HepG2 (cell line): ENCODE measurements around the gene COX4I2. TPM values are rescaled to one million over a fixed set of nuclear protein-coding genes. Genes with fewer than 3 reads are reported as not detected.
A peak's percentile ranks its signal among the peaks of the same experiment; 100 is the strongest.

Experiments used
- AGO2 ChIP-seq: fragments of 200-400 bp; formaldehyde crosslinking; optimal IDR thresholded peaks from 2 replicates; pipeline ENCODE3; 2017; ENCODE audit warnings: mild to moderate bottlenecking, low read depth, low read length, moderate library complexity
- FOXJ3 ChIP-seq: sonication (generic); formaldehyde crosslinking; IDR thresholded peaks from 2 replicates; pipeline ENCODE4 v1.4.0; 2020; ENCODE audit warnings: missing genetic modification reagents, mild to moderate bottlenecking, borderline replicate concordance
- KAT8 ChIP-seq: IDR thresholded peaks from 2 replicates; pipeline ENCODE4 v1.6.1; 2016; ENCODE audit warnings: missing genetic modification reagents, missing compliant biosample characterization
- MLLT10 ChIP-seq: sonication (generic); formaldehyde crosslinking; IDR thresholded peaks from 2 replicates; pipeline ENCODE4 v1.4.0; 2020; ENCODE audit warnings: missing genetic modification reagents
- MXI1 ChIP-seq: IDR thresholded peaks from 3 replicates; pipeline ENCODE4 v1.6.1; 2012; ENCODE audit warnings: low read depth, low read length, inconsistent platforms, borderline replicate concordance
- NCOA1 ChIP-seq: sonication (generic); formaldehyde crosslinking; IDR thresholded peaks from 2 replicates; pipeline ENCODE4 v1.9.0; 2021; ENCODE audit warnings: missing genetic modification reagents
- NCOA5 ChIP-seq: sonication (generic); formaldehyde crosslinking; IDR thresholded peaks from 2 replicates; pipeline ENCODE4 v1.4.0; 2020; ENCODE audit warnings: missing genetic modification reagents
- SOX5 ChIP-seq: IDR thresholded peaks from 2 replicates; pipeline ENCODE4 v1.6.1; 2016; ENCODE audit warnings: borderline replicate concordance
- ZFP36 ChIP-seq: fragments of 150-350 bp; IDR thresholded peaks from 2 replicates; pipeline ENCODE4 v1.6.1; 2018; ENCODE audit warnings: borderline replicate concordance, low read length, low read depth; ENCODE audit not compliant: partially characterized antibody
- ZNF263 ChIP-seq: sonication (generic); formaldehyde crosslinking; IDR thresholded peaks from 2 replicates; pipeline ENCODE4 v1.4.0; 2020; ENCODE audit warnings: missing genetic modification reagents
- ZNF383 ChIP-seq: sonication (generic); formaldehyde crosslinking; IDR thresholded peaks from 2 replicates; pipeline ENCODE4 v1.4.0; 2020; ENCODE audit warnings: missing genetic modification reagents, mild to moderate bottlenecking, borderline replicate concordance
- ZNF556 ChIP-seq: sonication (generic); formaldehyde crosslinking; IDR thresholded peaks from 2 replicates; pipeline ENCODE4 v1.4.0; 2020; ENCODE audit warnings: mild to moderate bottlenecking, missing genetic modification reagents, borderline replicate concordance
- polyA plus RNA-seq, 8 experiments: library from polyadenylated mRNA; depleted of rRNA in 3 of 8; stranded (reverse) in 7 of 8; unstranded in 1 of 8; fragments of >200 nt; fragmentation: Illumina TruSeq in 4 of 8; extraction: Trizol in 4 of 8; gene quantifications; 2 replicates each; pipeline versions ENCODE4 v1.2.1 to v1.2.3, GENCODE V29; 2011 to 2016; ENCODE audit warnings: low read depth in 4 of 8, missing spikeins in 1 of 8, mixed read lengths in 1 of 8; ENCODE audit not compliant: insufficient read depth in 1 of 8
- total RNA-seq, 5 experiments: library from RNA; depleted of rRNA; stranded (reverse); fragments of >200 nt; fragmentation: Illumina TruSeq; extraction: Trizol; gene quantifications; 2 replicates each; pipeline ENCODE4 v1.2.3, GENCODE V29; 2016; ENCODE audit warnings: low read depth in 1 of 5
- TF ChIP-seq, protein P1 (sequence below): sonication (generic); formaldehyde crosslinking; IDR thresholded peaks from 2 replicates; pipeline ENCODE4 v1.5.0; 2020; ENCODE audit warnings: mild to moderate bottlenecking, missing genetic modification reagents, moderate library complexity
- TF ChIP-seq, protein P2 (sequence below): sonication (generic); formaldehyde crosslinking; conservative IDR thresholded peaks from 2 replicates; pipeline ENCODE4 v1.5.0; 2020; ENCODE audit warnings: missing genetic modification reagents
- TF ChIP-seq, protein P3 (sequence below): sonication (generic); formaldehyde crosslinking; IDR thresholded peaks from 2 replicates; pipeline ENCODE4 v1.9.0; 2022; ENCODE audit warnings: low read depth, missing genetic modification reagents
- TF ChIP-seq, protein P4 (sequence below): sonication (generic); formaldehyde crosslinking; IDR thresholded peaks from 2 replicates; pipeline ENCODE4 v1.4.0; 2020; ENCODE audit warnings: mild to moderate bottlenecking, missing genetic modification reagents

COX4I2 gene
- total and polyA plus RNA-seq, 2 of the 13 experiments (the other 11 are each of a cell fraction or from before 2014, with no cell fraction given), result 1.1 TPM; not detected in 1

DNA sequence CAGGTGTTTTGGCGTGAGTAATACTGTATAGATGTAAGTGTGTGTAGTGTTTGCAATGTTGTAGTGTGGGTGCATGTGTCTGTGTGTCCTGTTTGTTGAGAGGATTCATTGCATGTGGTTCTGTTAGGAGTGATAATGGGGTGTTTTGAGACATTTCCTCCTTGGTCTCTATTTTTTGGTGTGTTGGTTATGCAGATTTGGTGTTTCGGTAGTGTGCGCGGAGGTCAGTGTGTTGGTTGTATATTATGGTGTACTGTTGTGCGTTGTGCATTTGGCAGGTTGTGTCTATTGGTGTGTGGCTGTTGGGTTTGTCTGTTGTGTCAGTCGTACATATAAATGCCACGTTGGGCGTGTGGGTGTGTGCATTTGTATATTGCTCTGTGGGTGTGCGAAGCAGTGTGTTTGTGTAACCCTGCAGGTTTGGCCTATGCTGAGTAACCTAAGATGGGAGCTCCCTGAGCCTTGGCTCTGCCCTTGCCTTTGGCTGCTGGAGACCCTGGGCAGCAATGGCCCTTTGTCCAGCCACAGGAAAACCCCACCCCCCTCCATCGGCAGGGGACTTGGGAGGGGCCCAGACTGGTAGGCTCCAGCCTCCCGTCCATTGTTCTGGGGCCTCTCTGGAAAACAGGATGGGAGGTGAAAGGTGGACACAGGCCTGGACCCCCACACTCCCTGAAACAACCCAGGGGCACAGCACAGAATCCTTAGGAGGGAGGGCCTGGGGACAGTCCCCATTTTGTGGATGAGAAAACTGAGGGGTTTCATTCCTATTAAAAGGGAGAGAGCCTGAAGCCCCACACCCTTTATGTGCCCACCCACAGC is 42.9 kb upstream of the COX4I2 start (continued):
- TF ChIP-seq NCOA1 (CRISPR knock-in tag) (no peak), ZNF263 (CRISPR knock-in tag) (no peak), ZNF383 (CRISPR knock-in tag) (0 out of 2 replicates have a peak, but pooled peaks have one; percentile 23), MLLT10 (CRISPR knock-in tag) (no peak), FOXJ3 (CRISPR knock-in tag) (no peak), ZNF556 (CRISPR knock-in tag) (no peak; the same call in none of the 2 replicates), ZFP36 (no peak), KAT8 (peak; percentile 28; the same call in 1 of the 2 replicates), MXI1 (no peak), AGO2 (no peak), SOX5 (peak; percentile 96), NCOA5 (CRISPR knock-in tag) (no peak)
- TF ChIP-seq, protein P1, sequence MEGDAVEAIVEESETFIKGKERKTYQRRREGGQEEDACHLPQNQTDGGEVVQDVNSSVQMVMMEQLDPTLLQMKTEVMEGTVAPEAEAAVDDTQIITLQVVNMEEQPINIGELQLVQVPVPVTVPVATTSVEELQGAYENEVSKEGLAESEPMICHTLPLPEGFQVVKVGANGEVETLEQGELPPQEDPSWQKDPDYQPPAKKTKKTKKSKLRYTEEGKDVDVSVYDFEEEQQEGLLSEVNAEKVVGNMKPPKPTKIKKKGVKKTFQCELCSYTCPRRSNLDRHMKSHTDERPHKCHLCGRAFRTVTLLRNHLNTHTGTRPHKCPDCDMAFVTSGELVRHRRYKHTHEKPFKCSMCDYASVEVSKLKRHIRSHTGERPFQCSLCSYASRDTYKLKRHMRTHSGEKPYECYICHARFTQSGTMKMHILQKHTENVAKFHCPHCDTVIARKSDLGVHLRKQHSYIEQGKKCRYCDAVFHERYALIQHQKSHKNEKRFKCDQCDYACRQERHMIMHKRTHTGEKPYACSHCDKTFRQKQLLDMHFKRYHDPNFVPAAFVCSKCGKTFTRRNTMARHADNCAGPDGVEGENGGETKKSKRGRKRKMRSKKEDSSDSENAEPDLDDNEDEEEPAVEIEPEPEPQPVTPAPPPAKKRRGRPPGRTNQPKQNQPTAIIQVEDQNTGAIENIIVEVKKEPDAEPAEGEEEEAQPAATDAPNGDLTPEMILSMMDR (CRISPR knock-in tag), result no peak
- TF ChIP-seq, protein P2, sequence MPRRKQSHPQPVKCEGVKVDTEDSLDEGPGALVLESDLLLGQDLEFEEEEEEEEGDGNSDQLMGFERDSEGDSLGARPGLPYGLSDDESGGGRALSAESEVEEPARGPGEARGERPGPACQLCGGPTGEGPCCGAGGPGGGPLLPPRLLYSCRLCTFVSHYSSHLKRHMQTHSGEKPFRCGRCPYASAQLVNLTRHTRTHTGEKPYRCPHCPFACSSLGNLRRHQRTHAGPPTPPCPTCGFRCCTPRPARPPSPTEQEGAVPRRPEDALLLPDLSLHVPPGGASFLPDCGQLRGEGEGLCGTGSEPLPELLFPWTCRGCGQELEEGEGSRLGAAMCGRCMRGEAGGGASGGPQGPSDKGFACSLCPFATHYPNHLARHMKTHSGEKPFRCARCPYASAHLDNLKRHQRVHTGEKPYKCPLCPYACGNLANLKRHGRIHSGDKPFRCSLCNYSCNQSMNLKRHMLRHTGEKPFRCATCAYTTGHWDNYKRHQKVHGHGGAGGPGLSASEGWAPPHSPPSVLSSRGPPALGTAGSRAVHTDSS (CRISPR knock-in tag), result 0 out of 2 replicates have a peak, but pooled peaks have one; percentile 18
- TF ChIP-seq, protein P3, sequence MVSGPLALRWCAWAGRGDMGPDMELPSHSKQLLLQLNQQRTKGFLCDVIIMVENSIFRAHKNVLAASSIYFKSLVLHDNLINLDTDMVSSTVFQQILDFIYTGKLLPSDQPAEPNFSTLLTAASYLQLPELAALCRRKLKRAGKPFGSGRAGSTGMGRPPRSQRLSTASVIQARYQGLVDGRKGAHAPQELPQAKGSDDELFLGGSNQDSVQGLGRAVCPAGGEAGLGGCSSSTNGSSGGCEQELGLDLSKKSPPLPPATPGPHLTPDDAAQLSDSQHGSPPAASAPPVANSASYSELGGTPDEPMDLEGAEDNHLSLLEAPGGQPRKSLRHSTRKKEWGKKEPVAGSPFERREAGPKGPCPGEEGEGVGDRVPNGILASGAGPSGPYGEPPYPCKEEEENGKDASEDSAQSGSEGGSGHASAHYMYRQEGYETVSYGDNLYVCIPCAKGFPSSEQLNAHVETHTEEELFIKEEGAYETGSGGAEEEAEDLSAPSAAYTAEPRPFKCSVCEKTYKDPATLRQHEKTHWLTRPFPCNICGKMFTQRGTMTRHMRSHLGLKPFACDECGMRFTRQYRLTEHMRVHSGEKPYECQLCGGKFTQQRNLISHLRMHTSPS (CRISPR knock-in tag), result peak; percentile 85
- TF ChIP-seq, protein P4, sequence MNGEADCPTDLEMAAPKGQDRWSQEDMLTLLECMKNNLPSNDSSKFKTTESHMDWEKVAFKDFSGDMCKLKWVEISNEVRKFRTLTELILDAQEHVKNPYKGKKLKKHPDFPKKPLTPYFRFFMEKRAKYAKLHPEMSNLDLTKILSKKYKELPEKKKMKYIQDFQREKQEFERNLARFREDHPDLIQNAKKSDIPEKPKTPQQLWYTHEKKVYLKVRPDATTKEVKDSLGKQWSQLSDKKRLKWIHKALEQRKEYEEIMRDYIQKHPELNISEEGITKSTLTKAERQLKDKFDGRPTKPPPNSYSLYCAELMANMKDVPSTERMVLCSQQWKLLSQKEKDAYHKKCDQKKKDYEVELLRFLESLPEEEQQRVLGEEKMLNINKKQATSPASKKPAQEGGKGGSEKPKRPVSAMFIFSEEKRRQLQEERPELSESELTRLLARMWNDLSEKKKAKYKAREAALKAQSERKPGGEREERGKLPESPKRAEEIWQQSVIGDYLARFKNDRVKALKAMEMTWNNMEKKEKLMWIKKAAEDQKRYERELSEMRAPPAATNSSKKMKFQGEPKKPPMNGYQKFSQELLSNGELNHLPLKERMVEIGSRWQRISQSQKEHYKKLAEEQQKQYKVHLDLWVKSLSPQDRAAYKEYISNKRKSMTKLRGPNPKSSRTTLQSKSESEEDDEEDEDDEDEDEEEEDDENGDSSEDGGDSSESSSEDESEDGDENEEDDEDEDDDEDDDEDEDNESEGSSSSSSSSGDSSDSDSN, result peak; percentile 71; the same call in 1 of the 2 replicates
